H1 (cell line): ENCODE measurements around the gene MUC5B. TPM values are rescaled to one million over a fixed set of nuclear protein-coding genes. Genes with fewer than 3 reads are reported as not detected.

Experiments
- CTCF ChIA-PET: fragments of 300-600 bp; sonication (Branson Sonifier 250); formaldehyde crosslinking; loops from one replicate; lab custom pipeline; 2021; ENCODE audit not compliant: partially characterized antibody; lab: Charles Lee
- POLR2A ChIA-PET: fragments of 300-600 bp; sonication (Branson Sonifier 250); formaldehyde crosslinking; loops from one replicate; lab custom pipeline; 2021; ENCODE audit warnings: inconsistent platforms; ENCODE audit not compliant: partially characterized antibody; lab: Charles Lee
- DNase-seq, 2 experiments: peaks; one replicate each; pipeline versions ENCODE4 v3.0.0 to v3.0.0-alpha.2; 2010 to 2022; ENCODE audit warnings: low spot score in 2 of 2, low read depth in 1 of 2, mixed read lengths in 1 of 2
- FAIRE-seq: peaks from 2 replicates; lab custom pipeline; 2011; peaks lifted over from hg19 to GRCh38; lab: Jason Lieb, UNC
- H2AFZ ChIP-seq: 2 replicates; pipeline ENCODE4 v1.8.1; 2012; ENCODE audit warnings: low read length, inconsistent platforms
- H2AK5ac ChIP-seq: 2 replicates; pipeline ENCODE4 v1.6.1; 2013; ENCODE audit warnings: low read depth, low read length
- H2BK120ac ChIP-seq: replicated peaks from 2 replicates; pipeline ENCODE3; 2013; ENCODE audit warnings: low read depth, low read length, inconsistent platforms
- H2BK12ac ChIP-seq: 2 replicates; pipeline ENCODE4 v1.6.1; 2013; ENCODE audit warnings: low read depth, low read length
- H2BK15ac ChIP-seq: 2 replicates; pipeline ENCODE4 v1.6.1; 2013; ENCODE audit warnings: low read length
- H2BK20ac ChIP-seq: 2 replicates; pipeline ENCODE4 v1.6.1; 2013; ENCODE audit warnings: low read length
- H2BK5ac ChIP-seq: 2 replicates; pipeline ENCODE4 v1.6.1; 2013; ENCODE audit warnings: low read depth, low read length
- H3K14ac ChIP-seq: 2 replicates; pipeline ENCODE4 v1.6.1; 2013; ENCODE audit warnings: inconsistent platforms; ENCODE audit not compliant: insufficient read length
- H3K18ac ChIP-seq: 2 replicates; pipeline ENCODE4 v1.6.1; 2013; ENCODE audit warnings: low read length; ENCODE audit errors: extremely low read depth
- H3K23ac ChIP-seq: 2 replicates; pipeline ENCODE4 v1.6.1; 2013; ENCODE audit warnings: inconsistent platforms; ENCODE audit not compliant: insufficient read length
- H3K23me2 ChIP-seq: 2 replicates; pipeline ENCODE4 v1.6.1; 2013; ENCODE audit warnings: low read depth, low read length
- H3K27ac ChIP-seq: 2 replicates; pipeline ENCODE4 v1.6.1; 2011; ENCODE audit warnings: low read depth, low read length, inconsistent platforms
- H3K27me3 ChIP-seq, 4 experiments: replicated peaks in 1 of 4; 1 replicate in 1 of 4; 2 replicates in 3 of 4; pipeline versions ENCODE4 v1.6.1 to v1.8.1; 2011 to 2013; ENCODE audit warnings: low read length in 3 of 4, mild to moderate bottlenecking in 3 of 4, inconsistent platforms in 2 of 4, mixed read lengths in 2 of 4, moderate library complexity in 1 of 4; ENCODE audit not compliant: control insufficient read depth in 3 of 4, insufficient read depth in 3 of 4; ENCODE audit errors: extremely low read depth in 1 of 4
- H3K36me3 ChIP-seq, 4 experiments: 2 replicates each; pipeline versions ENCODE4 v1.6.1 to v1.8.1; 2011 to 2013; ENCODE audit warnings: mild to moderate bottlenecking in 4 of 4, low read length in 3 of 4, moderate library complexity in 2 of 4, control low read depth in 1 of 4, inconsistent platforms in 1 of 4; ENCODE audit not compliant: insufficient read depth in 4 of 4, control insufficient read depth in 2 of 4
- H3K4ac ChIP-seq: replicated peaks from 2 replicates; pipeline ENCODE3; 2013; ENCODE audit warnings: low read length, low read depth, mixed read lengths, inconsistent platforms; ENCODE audit not compliant: insufficient read length
- H3K4me1 ChIP-seq, 4 experiments: replicated peaks in 1 of 4; 1 replicate in 1 of 4; 2 replicates in 3 of 4; pipeline versions ENCODE4 v1.6.1 to v1.8.1; 2011 to 2013; ENCODE audit warnings: low read length in 3 of 4, inconsistent platforms in 2 of 4, mixed read lengths in 1 of 4; ENCODE audit not compliant: insufficient read depth in 4 of 4, control insufficient read depth in 3 of 4
- H3K4me2 ChIP-seq, 2 experiments: 2 replicates each; pipeline versions ENCODE4 v1.6.1 to v1.8.1; 2011 to 2013; ENCODE audit warnings: low read depth in 2 of 2, low read length in 2 of 2, control low read depth in 1 of 2, inconsistent platforms in 1 of 2, mild to moderate bottlenecking in 1 of 2; ENCODE audit not compliant: insufficient read depth in 1 of 2
- H3K4me3 ChIP-seq, 4 experiments: fragments of 200-600, 300-600 bp in 1 of 4; sonication (generic), shearing (Covaris generic), sonication (Bioruptor Twin) in 1 of 4; 2 replicates each; pipeline versions ENCODE4 v1.5.1 to v1.8.1; 2011 to 2016; ENCODE audit warnings: low read length in 4 of 4, low read depth in 3 of 4, control low read depth in 2 of 4, inconsistent platforms in 2 of 4, mild to moderate bottlenecking in 2 of 4, mixed read lengths in 1 of 4, moderate library complexity in 1 of 4; ENCODE audit not compliant: insufficient read depth in 2 of 4; ENCODE audit errors: extremely low read depth in 1 of 4
- H3K56ac ChIP-seq: replicated peaks from 2 replicates; pipeline ENCODE3; 2013; ENCODE audit warnings: low read depth, mild to moderate bottlenecking, mixed read lengths, low read length, inconsistent platforms; ENCODE audit not compliant: insufficient read length
- H3K79me1 ChIP-seq: 2 replicates; pipeline ENCODE4 v1.6.1; 2013; ENCODE audit warnings: low read depth, low read length, control low read depth
- H3K79me2 ChIP-seq, 2 experiments: 2 replicates each; pipeline versions ENCODE4 v1.6.1 to v1.8.1; 2012 to 2013; ENCODE audit warnings: low read length in 2 of 2, mild to moderate bottlenecking in 2 of 2, inconsistent platforms in 1 of 2; ENCODE audit not compliant: insufficient read depth in 2 of 2, control insufficient read depth in 1 of 2
- H3K9ac ChIP-seq, 4 experiments: replicated peaks in 1 of 4; 1 replicate in 1 of 4; 2 replicates in 3 of 4; pipeline versions ENCODE4 v1.6.1 to v1.8.1; 2011 to 2013; ENCODE audit warnings: low read depth in 3 of 4, low read length in 3 of 4, control low read depth in 2 of 4, mild to moderate bottlenecking in 2 of 4, moderate library complexity in 2 of 4, inconsistent platforms in 1 of 4; ENCODE audit errors: extremely low read depth in 1 of 4
- H3K9me3 ChIP-seq, 2 experiments: 2 replicates each; pipeline versions ENCODE4 v1.6.1 to v1.8.1; 2012 to 2013; ENCODE audit warnings: mild to moderate bottlenecking in 2 of 2, moderate library complexity in 2 of 2, control low read depth in 1 of 2, inconsistent platforms in 1 of 2, low read depth in 1 of 2, low read length in 1 of 2, mixed read lengths in 1 of 2; ENCODE audit not compliant: insufficient read depth in 2 of 2
- H4K20me1 ChIP-seq, 2 experiments: replicated peaks in 1 of 2; 2 replicates each; pipeline versions ENCODE3 to v1.8.1; 2011 to 2013; ENCODE audit warnings: inconsistent platforms in 2 of 2, low read length in 2 of 2, mild to moderate bottlenecking in 1 of 2; ENCODE audit not compliant: insufficient read depth in 2 of 2, control insufficient read depth in 1 of 2
- H4K5ac ChIP-seq: 2 replicates; pipeline ENCODE4 v1.6.1; 2013; ENCODE audit warnings: low read length, low read depth, mixed read lengths, inconsistent platforms; ENCODE audit not compliant: insufficient read length
- H4K8ac ChIP-seq: 2 replicates; pipeline ENCODE4 v1.8.0; 2013; ENCODE audit warnings: mild to moderate bottlenecking, moderate library complexity, low read length, inconsistent platforms; ENCODE audit not compliant: insufficient read depth; ENCODE audit errors: extremely low read depth
- H4K91ac ChIP-seq: replicated peaks from 2 replicates; pipeline ENCODE3; 2013; ENCODE audit warnings: low read length, mixed read lengths, inconsistent platforms; ENCODE audit not compliant: insufficient read length
- CBX8 ChIP-seq: fragments of 300-800, 300-1000 bp; sonication (generic); IDR thresholded peaks from 2 replicates; pipeline ENCODE4 v1.7.1; 2016; ENCODE audit warnings: low read depth, low read length, borderline replicate concordance
- EZH2 ChIP-seq: fragments of 200-600 bp; sonication (generic); IDR thresholded peaks from 2 replicates; pipeline ENCODE4 v1.7.1; 2012; ENCODE audit warnings: low read depth, mild to moderate bottlenecking, moderate library complexity, low read length, inconsistent platforms; ENCODE audit not compliant: severe bottlenecking
- GABPA ChIP-seq: IDR thresholded peaks from 2 replicates; pipeline ENCODE4 v1.6.1; 2011; ENCODE audit warnings: mild to moderate bottlenecking, low read length, moderate library complexity, borderline replicate concordance; ENCODE audit not compliant: insufficient read depth
- GTF2F1 ChIP-seq: IDR thresholded peaks from 2 replicates; pipeline ENCODE4 v1.6.1; 2012; ENCODE audit warnings: low read depth, low read length, improper control_type of control experiment, borderline replicate concordance
- KDM5A ChIP-seq: fragments of 200-600 bp; IDR thresholded peaks from 2 replicates; pipeline ENCODE4 v1.7.1; 2012; ENCODE audit warnings: mild to moderate bottlenecking, low read length, inconsistent platforms, mixed read lengths
- POLR2A ChIP-seq, 2 experiments: IDR thresholded peaks; 1 replicate in 1 of 2; 2 replicates in 1 of 2; pipeline ENCODE4 v1.6.1; 2011; ENCODE audit warnings: low read depth in 2 of 2, low read length in 2 of 2, mild to moderate bottlenecking in 2 of 2; ENCODE audit errors: control extremely low read depth in 1 of 2
- RAD21 ChIP-seq, 2 experiments: IDR thresholded peaks in 1 of 2; conservative IDR thresholded peaks in 1 of 2; 2 replicates each; pipeline ENCODE4 v1.6.1; 2011; ENCODE audit warnings: low read depth in 2 of 2, low read length in 2 of 2, improper control_type of control experiment in 1 of 2, inconsistent platforms in 1 of 2, mild to moderate bottlenecking in 1 of 2, moderate library complexity in 1 of 2
- SP2 ChIP-seq: IDR thresholded peaks from 2 replicates; pipeline ENCODE4 v1.6.1; 2012; ENCODE audit warnings: mild to moderate bottlenecking, low read length, inconsistent platforms
- YY1 ChIP-seq: IDR thresholded peaks from 2 replicates; pipeline ENCODE4 v1.6.1; 2011; ENCODE audit warnings: low read depth, mild to moderate bottlenecking, low read length
- whole genome bisulfite sequencing, 2 experiments: shearing (Covaris generic) in 1 of 2; methylation state at CpG; one replicate each; pipeline versions ENCODE4 v1.1.6 to v1.1.7; 2013 to 2015; ENCODE audit warnings: low lambda C conversion rate in 2 of 2, mixed read lengths in 2 of 2, inconsistent platforms in 1 of 2, low coverage in 1 of 2, missing lambda C conversion rate in 1 of 2; ENCODE audit not compliant: insufficient replicate concordance in 2 of 2, insufficient coverage in 1 of 2, insufficient read length in 1 of 2; ENCODE audit errors: extremely low coverage in 1 of 2, missing lambda C conversion rate in 1 of 2; 5-methylcytosine and 5-hydroxymethylcytosine counted together
- polyA plus RNA-seq, 7 experiments: library from polyadenylated mRNA; depleted of rRNA in 3 of 7; stranded (reverse) in 5 of 7; unstranded in 2 of 7; fragments of >200 nt in 5 of 7; fragments of 200-250 nt in 2 of 7; gene quantifications; 1 replicate in 5 of 7; 2 replicates in 1 of 7; 4 replicates in 1 of 7; pipeline versions ENCODE4 v1.2.1 to v1.2.3, GENCODE V29; 2011 to 2013; ENCODE audit warnings: missing spikeins in 2 of 7, mixed read lengths in 2 of 7
- total RNA-seq: library from RNA; stranded (reverse); fragmentation: NEBNext Ultra II Directional; extraction: Animal tissue kit (Norgen Biotek cat#: 25700); gene quantifications from 2 replicates; pipeline ENCODE4 v1.2.1, GENCODE V29; 2021
- TF ChIP-seq, protein P1 (sequence below): IDR thresholded peaks from 2 replicates; pipeline ENCODE4 v1.6.1; 2011; ENCODE audit warnings: low read length, improper control_type of control experiment
- TF ChIP-seq, protein P2 (sequence below): IDR thresholded peaks from 2 replicates; pipeline ENCODE4 v1.6.1; 2012; ENCODE audit warnings: low read length, inconsistent platforms

Gene MUC5B
- total and polyA plus RNA-seq, 2 of the 8 experiments (the other 6 are each of a cell fraction or from before 2014, with no cell fraction given): 0.02 to 0.03 TPM

DNA sequence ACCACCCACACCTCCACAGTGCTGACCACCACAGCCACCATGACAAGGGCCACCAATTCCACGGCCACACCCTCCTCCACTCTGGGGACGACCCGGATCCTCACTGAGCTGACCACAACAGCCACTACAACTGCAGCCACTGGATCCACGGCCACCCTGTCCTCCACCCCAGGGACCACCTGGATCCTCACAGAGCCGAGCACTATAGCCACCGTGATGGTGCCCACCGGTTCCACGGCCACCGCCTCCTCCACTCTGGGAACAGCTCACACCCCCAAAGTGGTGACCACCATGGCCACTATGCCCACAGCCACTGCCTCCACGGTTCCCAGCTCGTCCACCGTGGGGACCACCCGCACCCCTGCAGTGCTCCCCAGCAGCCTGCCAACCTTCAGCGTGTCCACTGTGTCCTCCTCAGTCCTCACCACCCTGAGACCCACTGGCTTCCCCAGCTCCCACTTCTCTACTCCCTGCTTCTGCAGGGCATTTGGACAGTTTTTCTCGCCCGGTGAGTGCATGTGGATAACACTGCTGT, 28.4 kb downstream of the MUC5B start:
- WGBS, 2 experiments: 90% methylated on average over 16 of the region's 16 CpGs; no CpG with 5 or more reads in 1 of the 2 experiments
- H4K91ac ChIP-seq: no peak overlapping the region
- H4K5ac ChIP-seq: no peak overlapping the region
- H2BK20ac ChIP-seq: no peak overlapping the region
- no peak overlapping the region for H3K4ac ChIP-seq
- H3K27me3 ChIP-seq: no peaks in the 10 kb centered on the region
- H2BK120ac ChIP-seq: no peak overlapping the region
- no peaks in the 10 kb centered on the region for H3K36me3 ChIP-seq
- H3K79me2 ChIP-seq: no peaks in the 10 kb centered on the region
- ChIA-PET POLR2A (interaction anchor here (0.7 kb wide), 1 partner anchor 165 kb away, joined by 3 read pairs; no protein-coding TSS in a partner anchor), CTCF (no interaction called here)
- no peaks in the 10 kb centered on the region for H4K20me1 ChIP-seq
- no peak overlapping the region for H3K14ac ChIP-seq
- no peak overlapping the region for H2BK5ac ChIP-seq
- H3K4me3 ChIP-seq: no peak overlapping the region
- H2AK5ac ChIP-seq: no peak overlapping the region
- H3K4me1 ChIP-seq: peaks cover 0 to 3% (median 0%) of the 10 kb centered on the region in 4 experiments; a peak in 1 of 7 replicates
- no peak overlapping the region for H4K8ac ChIP-seq
- no peak overlapping the region for H3K23ac ChIP-seq
- H2BK15ac ChIP-seq: no peak overlapping the region
- H3K9ac ChIP-seq: no peak overlapping the region
- DNase-seq (no peak), FAIRE-seq (no peak)
- no peak overlapping the region for H2AFZ ChIP-seq
- no peak overlapping the region for H3K4me2 ChIP-seq
- H3K27ac ChIP-seq: no peak overlapping the region
- no peak overlapping the region for H3K56ac ChIP-seq
- no peak overlapping the region for H2BK12ac ChIP-seq
- no peaks in the 10 kb centered on the region for H3K23me2 ChIP-seq
- H3K18ac ChIP-seq: no peak overlapping the region
- H3K79me1 ChIP-seq: no peaks in the 10 kb centered on the region
- peaks cover 21 to 72% of the 10 kb centered on the region in 2 experiments for H3K9me3 ChIP-seq
- TF ChIP-seq YY1 (no peak), RAD21 (IDR thresholded peaks at IDR 0.05 in 1 of 2, conservative IDR thresholded peaks at IDR 0.05 in 1 of 2; ENCODE audit: low read depth in 2 of 2, low read length in 2 of 2) (no peak), SP2 (no peak), KDM5A (no peak), CBX8 (no peak), POLR2A (IDR thresholded peaks at IDR 0.05; ENCODE audit: control extremely low read depth in 1 of 2, low read depth in 2 of 2, low read length in 2 of 2) (no peak), GTF2F1 (no peak), EZH2 (no peak), GABPA (no peak)
- TF ChIP-seq, protein P1, sequence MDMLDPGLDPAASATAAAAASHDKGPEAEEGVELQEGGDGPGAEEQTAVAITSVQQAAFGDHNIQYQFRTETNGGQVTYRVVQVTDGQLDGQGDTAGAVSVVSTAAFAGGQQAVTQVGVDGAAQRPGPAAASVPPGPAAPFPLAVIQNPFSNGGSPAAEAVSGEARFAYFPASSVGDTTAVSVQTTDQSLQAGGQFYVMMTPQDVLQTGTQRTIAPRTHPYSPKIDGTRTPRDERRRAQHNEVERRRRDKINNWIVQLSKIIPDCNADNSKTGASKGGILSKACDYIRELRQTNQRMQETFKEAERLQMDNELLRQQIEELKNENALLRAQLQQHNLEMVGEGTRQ: no peak
- TF ChIP-seq, protein P2, sequence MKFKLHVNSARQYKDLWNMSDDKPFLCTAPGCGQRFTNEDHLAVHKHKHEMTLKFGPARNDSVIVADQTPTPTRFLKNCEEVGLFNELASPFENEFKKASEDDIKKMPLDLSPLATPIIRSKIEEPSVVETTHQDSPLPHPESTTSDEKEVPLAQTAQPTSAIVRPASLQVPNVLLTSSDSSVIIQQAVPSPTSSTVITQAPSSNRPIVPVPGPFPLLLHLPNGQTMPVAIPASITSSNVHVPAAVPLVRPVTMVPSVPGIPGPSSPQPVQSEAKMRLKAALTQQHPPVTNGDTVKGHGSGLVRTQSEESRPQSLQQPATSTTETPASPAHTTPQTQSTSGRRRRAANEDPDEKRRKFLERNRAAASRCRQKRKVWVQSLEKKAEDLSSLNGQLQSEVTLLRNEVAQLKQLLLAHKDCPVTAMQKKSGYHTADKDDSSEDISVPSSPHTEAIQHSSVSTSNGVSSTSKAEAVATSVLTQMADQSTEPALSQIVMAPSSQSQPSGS: no peak
